ENCODE results near the gene MAPRE2.
"Not testable (repeated sequence)": the region's sequence is repeated elsewhere in the genome, so short reads cannot be mapped to it uniquely, and the experiment has no call there.

Gene MAPRE2

GRCh38 chr18:35127201-35127600 is 86.0 kb downstream of the MAPRE2 start:
- no peak for DNase-seq

- no peak for DNase-seq
Observed at GRCh38 chr18:35128675-35129074, 87.5 kb downstream of the MAPRE2 start.

- no peak for DNase-seq
Observed at GRCh38 chr18:35130236-35130635, 89.0 kb downstream of the MAPRE2 start.

GRCh38 chr18:35131387-35132020 is 90.3 kb downstream of the MAPRE2 start:
- DNase-seq: no peak

- DNase-seq: no peak
Observed at GRCh38 chr18:35132021-35132902, 91.0 kb downstream of the MAPRE2 start.

- no peak for DNase-seq
Observed at GRCh38 chr18:35134190-35134730, 93.0 kb downstream of the MAPRE2 start.

- DNase-seq: no peak
Observed at GRCh38 chr18:35134791-35135531, 93.7 kb downstream of the MAPRE2 start.

GRCh38 chr18:35136248-35136647 is 95.0 kb downstream of the MAPRE2 start:
- no peak for DNase-seq

- no peak for DNase-seq
Observed at GRCh38 chr18:35136885-35137284, 95.7 kb downstream of the MAPRE2 start.

GRCh38 chr18:35137632-35138031 is 96.4 kb downstream of the MAPRE2 start:
- no peak for DNase-seq

- no peak for DNase-seq
Observed at GRCh38 chr18:35138773-35139172, 97.6 kb downstream of the MAPRE2 start.

GRCh38 chr18:35139517-35139916 is 98.3 kb downstream of the MAPRE2 start:
- no peak for DNase-seq

GRCh38 chr18:35141077-35141476 is 99.9 kb downstream of the MAPRE2 start:
- DNase-seq: no peak

- DNase-seq: no peak
Observed at GRCh38 chr18:35141567-35142274, 100.5 kb downstream of the MAPRE2 start.

GRCh38 chr18:35142275-35142615 is 101.0 kb downstream of the MAPRE2 start:
- DNase-seq: no peak

- DNase-seq: peak; percentile 28
Observed at GRCh38 chr18:35143622-35144596, 102.7 kb downstream of the MAPRE2 start.

GRCh38 chr18:35144698-35145097 is 103.5 kb downstream of the MAPRE2 start:
- DNase-seq: no peak

- DNase-seq: not testable (repeated sequence)
Observed at GRCh38 chr18:35150195-35150594, 109.0 kb downstream of the MAPRE2 start.

GRCh38 chr18:35153609-35154272 is 112.5 kb downstream of the MAPRE2 start:
- DNase-seq: peak; percentile 64

- DNase-seq: no peak
Observed at GRCh38 chr18:35155398-35156117, 114.3 kb downstream of the MAPRE2 start.

Measured in GF-D8 (cell line).